ENCODE data around the gene ADORA3. TPM values are rescaled to one million over a fixed set of nuclear protein-coding genes. Genes with fewer than 3 reads are reported as not detected.

Gene ADORA3
- total RNA-seq, 1 experiment from 2014 or later: not detected

DNA sequence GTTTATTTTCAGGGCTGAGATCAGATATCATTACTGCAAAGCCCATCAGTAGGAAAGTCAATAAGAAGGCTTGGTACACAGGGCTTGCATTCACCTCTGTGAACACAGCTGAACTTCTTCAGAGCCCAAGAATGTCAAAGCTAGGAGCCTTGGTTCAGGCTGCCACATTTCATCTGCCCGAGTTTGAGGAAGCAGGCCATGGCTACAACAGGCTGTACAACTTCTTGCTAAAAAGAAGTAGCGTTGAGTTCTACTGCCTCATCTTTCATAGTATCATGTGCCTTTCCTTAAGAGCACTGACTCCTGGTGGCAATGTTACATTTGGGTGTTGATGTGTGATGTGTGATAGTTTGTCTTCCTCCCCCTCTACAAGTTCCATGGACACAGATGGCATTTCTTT, 19.6 kb downstream of the ADORA3 start:
- no peaks in the 10 kb centered on the region for H3K27me3 ChIP-seq (replicated peaks; ENCODE audit: insufficient read depth, low read depth, low read length, poor library complexity)
- TF ChIP-seq EZH2 (IDR thresholded peaks at IDR 0.05; ENCODE audit: borderline replicate concordance, low read depth, low read length, poor library complexity, severe bottlenecking): no peak
- TF ChIP-seq, protein P1, sequence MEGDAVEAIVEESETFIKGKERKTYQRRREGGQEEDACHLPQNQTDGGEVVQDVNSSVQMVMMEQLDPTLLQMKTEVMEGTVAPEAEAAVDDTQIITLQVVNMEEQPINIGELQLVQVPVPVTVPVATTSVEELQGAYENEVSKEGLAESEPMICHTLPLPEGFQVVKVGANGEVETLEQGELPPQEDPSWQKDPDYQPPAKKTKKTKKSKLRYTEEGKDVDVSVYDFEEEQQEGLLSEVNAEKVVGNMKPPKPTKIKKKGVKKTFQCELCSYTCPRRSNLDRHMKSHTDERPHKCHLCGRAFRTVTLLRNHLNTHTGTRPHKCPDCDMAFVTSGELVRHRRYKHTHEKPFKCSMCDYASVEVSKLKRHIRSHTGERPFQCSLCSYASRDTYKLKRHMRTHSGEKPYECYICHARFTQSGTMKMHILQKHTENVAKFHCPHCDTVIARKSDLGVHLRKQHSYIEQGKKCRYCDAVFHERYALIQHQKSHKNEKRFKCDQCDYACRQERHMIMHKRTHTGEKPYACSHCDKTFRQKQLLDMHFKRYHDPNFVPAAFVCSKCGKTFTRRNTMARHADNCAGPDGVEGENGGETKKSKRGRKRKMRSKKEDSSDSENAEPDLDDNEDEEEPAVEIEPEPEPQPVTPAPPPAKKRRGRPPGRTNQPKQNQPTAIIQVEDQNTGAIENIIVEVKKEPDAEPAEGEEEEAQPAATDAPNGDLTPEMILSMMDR (conservative IDR thresholded peaks at IDR 0.05; ENCODE audit: low read depth, low read length): no peak
- intact Hi-C loops (cut with micrococcal nuclease; ENCODE audit: unreplicated experiment): no loop called here
- no peaks in the 10 kb centered on the region for H3K9me3 ChIP-seq (ENCODE audit: low read depth, low read length, poor library complexity, severe bottlenecking)
- H3K4me3 ChIP-seq (ENCODE audit: low read depth, low read length, poor library complexity, severe bottlenecking): no peak overlapping the region
- no peaks in the 10 kb centered on the region for H3K4me1 ChIP-seq (ENCODE audit: insufficient read depth, low read length, poor library complexity, severe bottlenecking)
- ChIA-PET CTCF (no interaction called here), POLR2A (ENCODE audit: low non-redundant PET) (no interaction called here)
- no peak for DNase-seq (ENCODE audit: low spot score)
- H3K36me3 ChIP-seq (ENCODE audit: insufficient read depth, low read length, poor library complexity, severe bottlenecking): no peaks in the 10 kb centered on the region
- H3K27ac ChIP-seq (ENCODE audit: low read depth, low read length, poor library complexity, severe bottlenecking): no peak overlapping the region
- no TSS peak for BruUV-seq (replicated peaks)

- intact Hi-C loops (cut with micrococcal nuclease; ENCODE audit: unreplicated experiment): no loop called here
- Histone ChIP-seq H3K9me3 (ENCODE audit: low read depth, low read length, poor library complexity, severe bottlenecking) (no peaks in the 10 kb centered on the region), H3K27me3 (replicated peaks; ENCODE audit: insufficient read depth, low read depth, low read length, poor library complexity) (no peaks in the 10 kb centered on the region), H3K36me3 (ENCODE audit: insufficient read depth, low read length, poor library complexity, severe bottlenecking) (no peaks in the 10 kb centered on the region), H3K4me1 (ENCODE audit: insufficient read depth, low read length, poor library complexity, severe bottlenecking) (no peaks in the 10 kb centered on the region), H3K27ac (ENCODE audit: low read depth, low read length, poor library complexity, severe bottlenecking) (no peak overlapping the region), H3K4me3 (ENCODE audit: low read depth, low read length, poor library complexity, severe bottlenecking) (no peak overlapping the region)
- TF ChIP-seq EZH2 (IDR thresholded peaks at IDR 0.05; ENCODE audit: borderline replicate concordance, low read depth, low read length, poor library complexity, severe bottlenecking): no peak
- TF ChIP-seq, protein P1 (conservative IDR thresholded peaks at IDR 0.05; ENCODE audit: low read depth, low read length): no peak
- BruUV-seq (replicated peaks): no TSS peak
- ChIA-PET POLR2A (ENCODE audit: low non-redundant PET) (no interaction called here), CTCF (no interaction called here)
- no peak for DNase-seq (ENCODE audit: low spot score)
These were observed 20.3 kb downstream of the ADORA3 start for GRCh38 chr1:111483166-111483565.

DNA sequence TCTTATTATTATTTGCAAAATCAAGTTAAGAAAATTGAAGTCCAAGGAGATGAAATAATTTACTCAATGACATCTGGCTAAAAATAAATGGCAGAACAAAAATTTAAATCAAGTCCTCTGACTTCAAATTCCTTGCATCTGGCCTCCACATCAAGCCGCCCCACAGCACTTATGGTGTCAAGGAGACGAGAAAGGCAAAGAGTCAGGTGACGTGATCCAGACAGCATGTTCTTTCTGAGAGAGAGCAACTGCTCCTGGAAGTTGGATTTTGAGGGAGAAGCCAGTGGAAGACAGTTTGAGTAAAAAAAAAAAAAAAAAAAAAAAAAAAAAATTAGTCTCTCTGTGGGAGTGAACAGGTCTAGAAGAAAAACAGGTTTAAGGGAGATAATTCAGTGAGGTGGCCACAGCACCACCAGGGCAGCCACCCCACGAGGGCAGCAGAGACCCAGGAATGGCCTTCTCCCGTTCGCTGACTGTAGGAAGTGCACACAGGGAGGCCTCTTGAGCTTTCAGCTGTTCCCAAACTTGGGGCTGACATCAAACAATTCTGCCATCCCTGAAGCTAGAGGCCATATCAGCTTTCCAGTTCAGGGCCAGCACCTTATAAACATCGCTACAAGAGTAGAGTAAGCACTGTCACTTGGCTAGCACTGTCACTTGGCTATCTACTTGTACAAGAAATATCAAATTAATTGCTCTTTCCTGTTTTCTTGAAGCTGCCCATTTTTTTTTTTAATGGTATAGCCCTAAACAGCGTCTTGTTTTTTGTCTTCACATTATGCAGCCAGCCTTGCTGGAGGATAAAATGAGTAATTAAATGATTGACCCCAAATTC, 21.8 kb downstream of the ADORA3 start:
- Histone ChIP-seq H3K4me3 (ENCODE audit: low read depth, low read length, poor library complexity, severe bottlenecking) (no peak overlapping the region), H3K27ac (ENCODE audit: low read depth, low read length, poor library complexity, severe bottlenecking) (no peak overlapping the region), H3K9me3 (ENCODE audit: low read depth, low read length, poor library complexity, severe bottlenecking) (no peaks in the 10 kb centered on the region), H3K36me3 (ENCODE audit: insufficient read depth, low read length, poor library complexity, severe bottlenecking) (no peaks in the 10 kb centered on the region), H3K27me3 (replicated peaks; ENCODE audit: insufficient read depth, low read depth, low read length, poor library complexity) (no peaks in the 10 kb centered on the region), H3K4me1 (ENCODE audit: insufficient read depth, low read length, poor library complexity, severe bottlenecking) (no peaks in the 10 kb centered on the region)
- peak; percentile 43 for DNase-seq (ENCODE audit: low spot score)
- ChIA-PET POLR2A (ENCODE audit: low non-redundant PET) (no interaction called here), CTCF (interaction anchor here (0.6 kb wide), 1 partner anchor 378 kb away, joined by 3 read pairs; no protein-coding TSS in a partner anchor)
- TF ChIP-seq, protein P1 (conservative IDR thresholded peaks at IDR 0.05; ENCODE audit: low read depth, low read length): peak; percentile 45
- no peak for TF ChIP-seq EZH2 (IDR thresholded peaks at IDR 0.05; ENCODE audit: borderline replicate concordance, low read depth, low read length, poor library complexity, severe bottlenecking)
- BruUV-seq (replicated peaks): no TSS peak
- intact Hi-C loops (cut with micrococcal nuclease; ENCODE audit: unreplicated experiment): no loop called here
